ENCODE data around the gene HOXA6.
A peak's percentile ranks its signal among the peaks of the same experiment; 100 is the strongest.

HOXA6 gene

DNA sequence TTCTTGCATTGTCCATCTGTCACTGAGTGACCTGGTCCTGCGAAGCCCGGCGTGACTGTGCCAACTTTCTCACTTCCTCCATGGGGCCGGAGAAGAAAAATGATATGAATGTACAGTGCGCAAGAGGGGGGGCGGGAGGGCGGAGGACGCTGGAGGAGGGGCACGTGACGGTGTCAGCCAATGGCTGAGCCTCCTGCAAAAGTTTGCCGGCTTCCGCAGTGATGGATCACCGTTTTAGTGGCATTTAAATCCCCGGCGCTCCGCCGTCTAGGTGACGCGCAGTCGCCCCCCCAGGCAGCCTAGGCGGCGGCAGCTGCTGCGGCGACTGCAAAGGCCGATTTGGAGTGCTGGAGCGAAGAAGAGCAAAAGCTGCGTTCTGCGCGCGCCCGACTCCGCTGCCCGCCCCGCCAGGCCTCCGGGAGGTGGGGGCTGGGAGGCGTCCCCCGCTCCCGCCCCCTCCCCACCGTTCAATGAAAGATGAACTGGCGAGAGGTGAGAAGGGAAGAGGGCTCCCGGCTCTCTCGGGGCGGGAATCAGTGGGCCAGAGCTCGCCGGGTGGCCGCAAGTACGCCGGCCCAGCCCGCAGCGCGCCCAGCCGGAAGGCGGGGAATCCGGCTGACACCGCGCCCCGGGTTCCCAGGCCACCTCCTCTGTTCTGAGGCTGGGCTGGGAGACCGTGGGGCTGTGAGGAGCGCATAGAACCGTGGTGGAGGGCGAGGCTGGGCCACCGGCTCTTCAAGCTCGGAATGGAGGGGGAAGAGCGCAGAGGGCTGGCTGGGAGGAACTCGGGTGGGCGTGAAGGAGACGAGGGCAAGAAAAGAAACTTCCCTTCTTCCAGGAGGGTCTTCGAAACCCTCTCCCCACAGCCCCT, 51.4 kb downstream of the HOXA6 start, which contains the start of gene HOXA1:
Gene HOXA1 (minus strand): TSS at position 104 of the 871 bp plus-strand sequence. CDS start 88 bp downstream, at position 16.
- peak; percentile 88 for DNase-seq

All from NCI-H2171 treated with DMSO at 0.1 percent for 48 hours (cell line).